ENCODE measurements around the gene GNA14. TPM values are rescaled to one million over a fixed set of nuclear protein-coding genes. Genes with fewer than 3 reads are reported as not detected.
"Not testable (repeated sequence)": the region's sequence is repeated elsewhere in the genome, so short reads cannot be mapped to it uniquely, and the experiment has no call there.

Gene GNA14
- total and polyA plus RNA-seq, 5 donors from 2014 or later: not detected

DNA sequence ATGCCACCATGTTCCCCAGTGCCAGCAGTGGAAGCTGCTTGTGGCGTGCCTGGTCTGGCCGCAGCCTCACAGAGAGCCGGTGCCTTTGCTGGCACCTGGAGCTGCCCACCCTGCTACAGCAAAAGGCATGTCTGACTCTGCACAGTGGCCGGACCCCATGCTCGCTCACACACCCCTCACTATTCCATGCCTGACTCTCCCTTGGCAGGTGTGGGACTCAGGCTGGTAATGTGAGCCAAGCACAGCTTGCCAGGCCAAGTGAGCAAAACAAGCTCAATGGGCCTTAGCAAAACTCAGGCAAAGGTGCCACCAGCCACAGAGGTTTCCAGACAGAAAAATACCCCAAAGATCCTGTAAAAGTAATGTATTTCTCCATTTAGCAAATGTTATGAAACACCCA is 15.5 kb downstream of the GNA14 start:
- ATAC-seq (ENCODE audit: low read depth in 2 of 2): no peak

DNA sequence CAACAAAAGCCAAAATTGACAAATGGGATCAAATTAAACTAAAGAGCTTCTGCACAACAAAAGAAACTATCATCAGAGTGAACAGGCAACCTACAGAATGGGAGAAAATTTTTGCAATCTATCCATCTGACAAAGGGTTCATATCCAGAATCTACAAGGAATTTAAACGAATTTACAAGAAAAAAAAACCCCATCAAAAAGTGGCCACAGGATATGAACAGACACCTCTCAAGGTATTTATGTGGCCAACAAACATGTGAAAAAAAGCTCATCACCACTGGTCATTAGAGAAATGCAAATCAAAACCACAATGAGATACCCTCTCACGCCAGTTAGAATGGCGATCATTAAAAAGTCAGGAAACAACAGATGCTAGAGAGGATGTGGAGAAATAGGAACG is 19.3 kb downstream of the GNA14 start:
- H3K36me3 ChIP-seq (ENCODE audit: control insufficient read depth, insufficient read depth, low read length); H3K27ac Mint-ChIP-seq; H3K9me3 Mint-ChIP-seq; H3K4me3 Mint-ChIP-seq; H3K27me3 ChIP-seq (ENCODE audit: control insufficient read depth, insufficient read depth, low read length); H3K4me1 Mint-ChIP-seq; H3K4me1 ChIP-seq (ENCODE audit: control insufficient read depth, insufficient read depth, low read length, poor library complexity, severe bottlenecking); ATAC-seq (ENCODE audit: low read depth in 2 of 2); H3K9me3 ChIP-seq (ENCODE audit: control insufficient read depth in 2 of 2, low read length in 2 of 2); DNase-seq; H3K4me3 ChIP-seq (ENCODE audit: low read depth, low read length); H3K27ac ChIP-seq (ENCODE audit: insufficient read depth, low read length, poor library complexity, severe bottlenecking); H3K36me3 Mint-ChIP-seq: not testable (repeated sequence)
- peaks cover 16% of the 10 kb centered on the region for H3K27me3 Mint-ChIP-seq

More for the DNA sequence above, 15.5 kb downstream of the GNA14 start:
- Mint-ChIP-seq H3K4me1 (no peaks in the 10 kb centered on the region), H3K27ac (no peak overlapping the region), H3K4me3 (no peak overlapping the region), H3K36me3 (no peaks in the 10 kb centered on the region), H3K9me3 (peaks cover 0 to 5% (median 0%) of the 10 kb centered on the region in 7 donors), H3K27me3 (peaks cover 21% of the 10 kb centered on the region)
- Histone ChIP-seq H3K36me3 (ENCODE audit: control insufficient read depth, insufficient read depth, low read length) (no peaks in the 10 kb centered on the region), H3K27ac (ENCODE audit: insufficient read depth, low read length, poor library complexity, severe bottlenecking) (no peak overlapping the region), H3K4me3 (ENCODE audit: low read depth, low read length) (no peak overlapping the region), H3K4me1 (ENCODE audit: control insufficient read depth, insufficient read depth, low read length, poor library complexity, severe bottlenecking) (no peaks in the 10 kb centered on the region), H3K27me3 (ENCODE audit: control insufficient read depth, insufficient read depth, low read length) (peaks cover 9% of the 10 kb centered on the region), H3K9me3 (ENCODE audit: control insufficient read depth in 2 of 2, low read length in 2 of 2) (no peaks in the 10 kb centered on the region)
- no peak for DNase-seq

DNA sequence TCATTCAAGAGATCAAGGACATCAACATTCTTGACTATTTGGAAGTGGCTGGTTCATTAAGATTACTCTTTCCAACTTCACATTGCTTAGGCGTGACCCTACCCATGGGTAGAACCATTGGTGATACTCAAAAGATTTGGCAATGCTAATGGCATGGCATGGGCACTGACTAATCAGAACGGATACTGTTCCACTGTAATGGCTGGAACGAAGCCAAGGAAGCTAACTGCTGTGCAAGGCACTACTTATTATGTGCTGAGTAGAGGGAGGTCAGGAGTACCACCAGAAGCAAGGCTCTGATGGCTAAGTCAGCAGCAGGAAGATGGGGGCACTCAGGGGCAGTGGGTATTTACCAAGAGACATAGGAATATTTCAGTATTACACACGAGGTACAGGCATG is 31.9 kb downstream of the GNA14 start:
- Histone ChIP-seq H3K4me3 (ENCODE audit: low read depth, low read length) (no peak overlapping the region), H3K27ac (ENCODE audit: insufficient read depth, low read length, poor library complexity, severe bottlenecking) (no peak overlapping the region), H3K36me3 (ENCODE audit: control insufficient read depth, insufficient read depth, low read length) (no peaks in the 10 kb centered on the region), H3K4me1 (ENCODE audit: control insufficient read depth, insufficient read depth, low read length, poor library complexity, severe bottlenecking) (no peaks in the 10 kb centered on the region), H3K9me3 (ENCODE audit: control insufficient read depth in 2 of 2, low read length in 2 of 2) (peaks cover 0 to 3% of the 10 kb centered on the region in 2 experiments), H3K27me3 (ENCODE audit: control insufficient read depth, insufficient read depth, low read length) (no peaks in the 10 kb centered on the region)
- H3K27me3 Mint-ChIP-seq: peaks cover 4% of the 10 kb centered on the region
- DNase-seq (no peak), ATAC-seq (ENCODE audit: low read depth in 2 of 2) (no peak)
- H3K36me3 Mint-ChIP-seq: no peaks in the 10 kb centered on the region
- peaks cover 0 to 5% (median 0%) of the 10 kb centered on the region in 7 donors for H3K9me3 Mint-ChIP-seq
- no peaks in the 10 kb centered on the region for H3K4me1 Mint-ChIP-seq
- H3K4me3 Mint-ChIP-seq: no peak overlapping the region
- no peak overlapping the region for H3K27ac Mint-ChIP-seq

DNA sequence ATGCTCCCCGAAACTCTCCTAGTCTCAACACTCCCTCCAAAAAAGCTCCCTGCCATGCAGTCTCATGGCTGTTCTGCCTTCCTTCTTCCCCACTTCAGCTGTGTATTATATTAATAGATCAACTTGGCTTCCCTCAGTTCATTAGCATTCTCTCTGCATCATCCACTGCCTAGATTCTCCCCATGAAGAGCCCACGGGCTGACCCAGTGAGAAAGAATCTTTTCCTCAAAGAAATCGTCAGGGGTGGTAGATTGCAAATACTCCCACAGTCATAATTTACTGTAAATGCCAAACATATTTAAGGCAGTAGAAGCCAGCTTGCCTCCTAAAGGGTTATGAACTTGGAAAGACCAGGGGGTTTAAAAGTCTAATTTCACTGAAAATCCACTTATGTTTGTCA is 33.5 kb downstream of the GNA14 start:
- Histone ChIP-seq H3K27ac (ENCODE audit: insufficient read depth, low read length, poor library complexity, severe bottlenecking) (no peak overlapping the region), H3K4me1 (ENCODE audit: control insufficient read depth, insufficient read depth, low read length, poor library complexity, severe bottlenecking) (no peaks in the 10 kb centered on the region), H3K27me3 (ENCODE audit: control insufficient read depth, insufficient read depth, low read length) (peaks cover 8% of the 10 kb centered on the region), H3K9me3 (ENCODE audit: control insufficient read depth in 2 of 2, low read length in 2 of 2) (peaks cover 0 to 3% of the 10 kb centered on the region in 2 experiments), H3K4me3 (ENCODE audit: low read depth, low read length) (no peak overlapping the region), H3K36me3 (ENCODE audit: control insufficient read depth, insufficient read depth, low read length) (no peaks in the 10 kb centered on the region)
- ATAC-seq (ENCODE audit: low read depth in 2 of 2) (no peak), DNase-seq (no peak)
- Mint-ChIP-seq H3K36me3 (no peaks in the 10 kb centered on the region), H3K4me3 (no peak overlapping the region), H3K27ac (no peak overlapping the region), H3K9me3 (peaks cover 0 to 5% (median 0%) of the 10 kb centered on the region in 7 donors), H3K4me1 (no peaks in the 10 kb centered on the region), H3K27me3 (peaks cover 4% of the 10 kb centered on the region)

DNA sequence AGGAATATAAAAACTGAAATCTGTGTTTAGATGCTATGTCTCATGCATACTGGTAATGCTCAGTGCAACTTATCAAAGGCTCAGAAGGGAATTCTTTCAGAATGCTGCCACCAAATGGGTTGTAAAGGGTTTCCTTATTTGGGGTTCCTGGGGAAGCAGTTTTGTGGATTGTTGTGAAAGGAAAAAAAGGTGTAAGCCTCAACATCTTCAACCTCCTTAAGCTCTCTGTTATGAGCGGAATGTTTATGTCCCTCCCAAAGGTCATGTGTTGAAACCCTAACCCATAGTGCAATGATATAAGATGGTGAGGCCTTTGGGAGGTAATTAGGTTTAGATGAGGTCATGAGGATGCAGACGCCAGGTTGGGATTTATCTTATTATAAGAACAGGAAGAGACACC is 41.6 kb downstream of the GNA14 start:
- H3K9me3 Mint-ChIP-seq: peaks cover 0 to 3% (median 0%) of the 10 kb centered on the region in 7 donors
- ATAC-seq (ENCODE audit: low read depth in 2 of 2) (no peak), DNase-seq (no peak)
- Histone ChIP-seq H3K9me3 (ENCODE audit: control insufficient read depth in 2 of 2, low read length in 2 of 2) (no peaks in the 10 kb centered on the region), H3K4me1 (ENCODE audit: control insufficient read depth, insufficient read depth, low read length, poor library complexity, severe bottlenecking) (no peaks in the 10 kb centered on the region), H3K4me3 (ENCODE audit: low read depth, low read length) (no peak overlapping the region), H3K27ac (ENCODE audit: insufficient read depth, low read length, poor library complexity, severe bottlenecking) (no peak overlapping the region), H3K27me3 (ENCODE audit: control insufficient read depth, insufficient read depth, low read length) (peaks cover 22% of the 10 kb centered on the region), H3K36me3 (ENCODE audit: control insufficient read depth, insufficient read depth, low read length) (no peaks in the 10 kb centered on the region)
- H3K36me3 Mint-ChIP-seq: no peaks in the 10 kb centered on the region
- H3K4me1 Mint-ChIP-seq: peaks cover 0 to 5% (median 0%) of the 10 kb centered on the region in 4 donors
- H3K27me3 Mint-ChIP-seq: peaks cover 31% of the 10 kb centered on the region
- H3K4me3 Mint-ChIP-seq: no peak overlapping the region
- H3K27ac Mint-ChIP-seq: no peak overlapping the region

DNA sequence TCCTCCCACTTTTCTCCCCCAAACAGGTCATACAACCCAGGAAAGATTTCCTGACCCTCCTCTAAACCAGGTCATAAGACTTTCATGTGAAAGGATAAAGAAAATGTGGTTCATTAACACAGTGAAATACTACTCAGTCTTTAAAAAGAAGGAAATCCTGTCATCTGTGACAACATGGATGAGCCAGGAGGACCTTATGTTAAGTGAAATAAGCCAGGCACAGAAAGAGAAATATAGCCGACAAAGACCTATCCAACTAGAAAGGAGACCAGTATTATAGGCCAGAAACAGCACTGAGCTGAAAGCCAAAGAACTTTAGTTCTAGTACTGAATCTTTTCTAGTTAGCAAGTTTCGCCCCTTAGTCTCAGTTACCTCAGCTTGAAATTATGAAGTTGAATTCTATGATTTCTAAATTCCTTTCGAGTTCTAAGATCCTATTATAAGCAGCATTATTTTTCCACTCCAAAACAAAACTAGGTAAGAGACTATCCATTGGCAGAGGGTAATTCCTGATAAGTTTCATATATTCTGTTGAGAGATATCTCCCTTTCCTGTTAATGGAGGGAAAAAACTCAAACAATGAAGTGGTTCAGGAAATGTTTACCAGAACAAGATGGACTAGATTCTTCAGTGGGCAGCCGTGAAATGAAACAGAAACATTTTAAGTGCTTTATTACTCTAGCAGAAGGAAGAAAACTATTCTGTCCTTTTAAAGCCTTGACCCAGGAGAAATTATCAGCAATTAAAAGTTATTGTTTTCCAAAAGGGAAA is 42.5 kb downstream of the GNA14 start:
- Histone ChIP-seq H3K27me3 (ENCODE audit: control insufficient read depth, insufficient read depth, low read length) (peaks cover 18% of the 10 kb centered on the region), H3K36me3 (ENCODE audit: control insufficient read depth, insufficient read depth, low read length) (no peaks in the 10 kb centered on the region), H3K27ac (ENCODE audit: insufficient read depth, low read length, poor library complexity, severe bottlenecking) (no peak overlapping the region), H3K4me1 (ENCODE audit: control insufficient read depth, insufficient read depth, low read length, poor library complexity, severe bottlenecking) (no peaks in the 10 kb centered on the region), H3K4me3 (ENCODE audit: low read depth, low read length) (no peak overlapping the region), H3K9me3 (ENCODE audit: control insufficient read depth in 2 of 2, low read length in 2 of 2) (no peaks in the 10 kb centered on the region)
- Mint-ChIP-seq H3K27ac (no peak overlapping the region), H3K9me3 (peaks cover 0 to 5% (median 0%) of the 10 kb centered on the region in 7 donors), H3K4me1 (peaks cover 0 to 5% (median 0%) of the 10 kb centered on the region in 4 donors), H3K4me3 (no peak overlapping the region), H3K36me3 (no peaks in the 10 kb centered on the region), H3K27me3 (peaks cover 32% of the 10 kb centered on the region)
- no peak for DNase-seq
- no peak for ATAC-seq (ENCODE audit: low read depth in 2 of 2)

DNA sequence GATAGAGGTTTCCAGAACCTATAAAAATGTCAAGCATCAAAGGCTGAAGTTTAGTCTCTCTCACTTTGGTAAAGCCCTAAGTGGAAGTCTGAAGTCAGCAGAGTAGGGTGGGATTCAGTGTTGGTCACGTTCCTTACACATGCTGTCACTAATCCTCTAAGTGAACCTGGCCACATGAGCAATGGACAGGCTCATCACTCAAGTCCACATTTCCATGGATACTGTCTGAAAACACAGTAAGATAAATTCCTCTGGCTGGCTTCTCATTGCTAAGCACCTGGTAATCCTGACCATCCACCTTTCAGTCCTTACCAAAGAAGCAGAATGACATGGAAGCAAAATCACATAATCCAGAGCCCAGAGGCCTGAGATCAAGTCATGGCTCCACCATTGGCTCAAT is 43.8 kb downstream of the GNA14 start:
- Mint-ChIP-seq H3K27ac (no peak overlapping the region), H3K27me3 (peaks cover 40% of the 10 kb centered on the region), H3K9me3 (peaks cover 0 to 4% (median 0%) of the 10 kb centered on the region in 7 donors), H3K36me3 (no peaks in the 10 kb centered on the region), H3K4me3 (no peak overlapping the region), H3K4me1 (peaks cover 0 to 5% (median 0%) of the 10 kb centered on the region in 4 donors)
- Histone ChIP-seq H3K27ac (ENCODE audit: insufficient read depth, low read length, poor library complexity, severe bottlenecking) (no peak overlapping the region), H3K36me3 (ENCODE audit: control insufficient read depth, insufficient read depth, low read length) (no peaks in the 10 kb centered on the region), H3K9me3 (ENCODE audit: control insufficient read depth in 2 of 2, low read length in 2 of 2) (no peaks in the 10 kb centered on the region), H3K4me3 (ENCODE audit: low read depth, low read length) (no peak overlapping the region), H3K27me3 (ENCODE audit: control insufficient read depth, insufficient read depth, low read length) (peaks cover 14% of the 10 kb centered on the region), H3K4me1 (ENCODE audit: control insufficient read depth, insufficient read depth, low read length, poor library complexity, severe bottlenecking) (no peaks in the 10 kb centered on the region)
- DNase-seq (no peak), ATAC-seq (ENCODE audit: low read depth in 2 of 2) (no peak)

DNA sequence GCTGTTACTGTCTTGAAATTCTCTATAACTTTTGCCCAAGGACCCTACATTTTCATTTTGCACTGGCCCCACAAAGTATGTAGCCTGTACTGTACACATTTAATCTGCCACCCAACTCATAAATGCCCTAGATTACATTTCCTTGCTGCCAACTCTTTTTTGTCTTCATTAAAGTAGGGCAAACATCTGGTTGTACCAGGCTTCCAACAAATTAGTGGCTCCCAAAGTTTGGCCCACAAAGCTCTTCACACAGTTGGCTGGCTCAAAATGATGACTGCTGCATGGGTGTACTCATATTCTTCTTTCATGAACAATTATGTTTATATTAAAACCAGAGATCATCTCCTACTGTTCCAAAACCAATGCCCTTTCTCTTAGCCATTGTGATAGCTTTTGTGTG is 45.3 kb downstream of the GNA14 start:
- DNase-seq: no peak
- Histone ChIP-seq H3K4me3 (ENCODE audit: low read depth, low read length) (no peak overlapping the region), H3K4me1 (ENCODE audit: control insufficient read depth, insufficient read depth, low read length, poor library complexity, severe bottlenecking) (no peaks in the 10 kb centered on the region), H3K27me3 (ENCODE audit: control insufficient read depth, insufficient read depth, low read length) (peaks cover 10% of the 10 kb centered on the region), H3K9me3 (ENCODE audit: control insufficient read depth in 2 of 2, low read length in 2 of 2) (no peaks in the 10 kb centered on the region), H3K27ac (ENCODE audit: insufficient read depth, low read length, poor library complexity, severe bottlenecking) (no peak overlapping the region), H3K36me3 (ENCODE audit: control insufficient read depth, insufficient read depth, low read length) (no peaks in the 10 kb centered on the region)
- Mint-ChIP-seq H3K4me1 (peaks cover 0 to 5% (median 0%) of the 10 kb centered on the region in 4 donors), H3K9me3 (peaks cover 0 to 3% (median 0%) of the 10 kb centered on the region in 7 donors), H3K27me3 (peaks cover 44% of the 10 kb centered on the region), H3K36me3 (no peaks in the 10 kb centered on the region), H3K4me3 (no peak overlapping the region), H3K27ac (no peak overlapping the region)
- no peak for ATAC-seq (ENCODE audit: low read depth in 2 of 2)
